GM13976 (cell line): Measurements from ENCODE around the gene STPG1.

Source experiments
- DNase-seq: peaks from one replicate; pipeline ENCODE4 v3.0.0; 2012; ENCODE audit warnings: low spot score
- CTCF ChIP-seq: IDR thresholded peaks from 2 replicates; pipeline ENCODE4 v1.5.1; 2012; ENCODE audit warnings: borderline replicate concordance, mild to moderate bottlenecking; ENCODE audit not compliant: insufficient read depth; ENCODE audit errors: extremely low read depth, missing control alignments, control extremely low read depth
- in situ Hi-C: fragments of 300-500 bp; cut with MboI; formaldehyde crosslinking; loops from one replicate; pipeline ENCODE4 v1.12.0; 2022; ENCODE audit warnings: low sequenced_read_pairs, mixed read lengths, inconsistent platforms; ENCODE audit not compliant: unreplicated experiment

STPG1 gene

GRCh38 chr1:24319312-24319863 is 94.2 kb downstream of the STPG1 start, which contains the start of gene GRHL3:
GRHL3 (plus strand) TSS chr1:24319357; CDS start chr1:24319552, 195 bp downstream.
- in situ Hi-C loops, result no loop called here
- no peak for DNase-seq
- no peak for TF ChIP-seq CTCF

GRCh38 chr1:24318615-24319311 is 94.8 kb downstream of the STPG1 start:
- TF ChIP-seq CTCF, result no peak
- no peak for DNase-seq
- in situ Hi-C loops, result no loop called here

DNA sequence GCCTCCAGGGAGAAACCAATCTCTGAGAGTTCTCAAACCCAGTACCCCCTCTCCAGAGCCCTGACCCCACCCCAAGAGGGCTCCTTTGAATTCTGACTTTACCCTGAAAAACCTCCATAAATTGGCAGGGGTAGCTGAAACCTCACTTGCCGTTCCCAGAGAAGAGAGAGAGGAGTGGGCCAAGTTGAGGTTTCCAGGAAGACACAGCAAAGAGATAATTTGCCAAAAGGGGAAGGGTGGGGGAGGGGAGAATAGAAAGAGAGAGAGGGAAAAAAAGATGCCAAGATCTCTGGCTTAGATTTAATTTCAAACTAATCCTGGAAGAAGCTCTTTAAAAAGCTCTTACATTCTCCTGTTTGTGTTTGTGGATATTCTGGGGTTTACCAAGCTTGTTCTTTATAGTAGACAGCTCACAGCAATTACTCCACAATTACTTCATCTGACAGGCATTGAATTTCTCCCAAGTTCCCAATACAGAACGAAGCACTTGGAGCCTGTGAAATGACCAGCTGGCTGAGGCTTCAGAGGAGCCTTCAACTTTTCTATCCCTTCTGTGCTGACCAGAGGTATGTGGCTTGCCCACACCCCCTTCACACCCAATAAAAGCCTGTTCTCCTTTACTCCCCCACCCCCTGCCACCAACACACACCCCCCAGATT is 95.5 kb downstream of the STPG1 start:
- TF ChIP-seq CTCF, result no peak
- no peak for DNase-seq
- in situ Hi-C loops, result no loop called here

DNA sequence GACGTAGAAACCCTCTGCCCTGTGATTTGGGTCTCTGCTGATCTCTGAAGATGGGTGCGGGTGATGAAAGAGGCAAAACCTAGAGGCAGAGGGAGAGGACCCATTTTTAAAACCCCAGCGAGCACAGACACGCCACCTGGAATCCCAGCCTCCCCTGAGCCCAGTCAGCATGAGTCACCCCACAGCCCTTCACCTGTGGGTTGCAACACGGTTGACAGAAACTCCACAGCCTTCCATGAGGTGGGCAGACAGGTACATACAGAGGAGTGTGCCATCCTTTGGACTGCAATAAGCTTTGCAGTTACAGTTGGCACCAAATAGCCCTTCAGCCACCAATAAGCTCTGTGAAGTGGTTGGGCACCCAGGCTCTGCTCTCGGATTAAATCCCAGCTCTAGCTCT is 96.5 kb downstream of the STPG1 start:
- no peak for DNase-seq
- in situ Hi-C loops, result no loop called here
- TF ChIP-seq CTCF, result no peak

- in situ Hi-C loops, result no loop called here
- DNase-seq, result no peak
- no peak for TF ChIP-seq CTCF
These were observed 96.9 kb downstream of the STPG1 start for GRCh38 chr1:24316645-24317044.

DNA sequence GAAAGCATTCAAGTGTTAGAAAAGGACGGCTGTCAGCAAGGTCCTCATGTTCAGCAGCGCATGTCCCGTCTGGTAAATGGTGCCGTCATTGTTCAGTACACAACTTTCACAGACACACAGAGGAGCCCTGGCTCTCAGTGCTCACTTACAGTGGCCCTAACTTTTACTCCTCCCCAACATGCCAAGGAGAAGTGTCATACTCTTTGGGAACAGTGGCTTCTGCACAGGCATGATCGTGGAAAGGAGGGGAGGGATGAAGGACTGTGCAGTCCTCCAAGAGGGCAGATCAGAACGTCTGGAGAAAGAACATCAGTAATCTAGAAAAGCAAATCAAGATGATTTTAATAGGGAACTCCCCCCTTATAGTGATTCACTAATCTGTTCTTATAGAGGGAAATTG is 98.2 kb downstream of the STPG1 start:
- DNase-seq, result no peak
- in situ Hi-C loops, result no loop called here
- no peak for TF ChIP-seq CTCF

GRCh38 chr1:24311741-24312140 is 101.8 kb downstream of the STPG1 start:
- no peak for TF ChIP-seq CTCF
- in situ Hi-C loops, result no loop called here
- no peak for DNase-seq
